Fibroblast of lung (primary cell): ENCODE data around the gene MSL3B.

Experiments used
- CTCF ChIP-seq, 2 donors: IDR thresholded peaks in 1 of 2; conservative IDR thresholded peaks in 1 of 2; 1 replicate in 1 of 2; 2 replicates in 1 of 2; pipeline ENCODE4 v1.5.1; 2011 to 2012; ENCODE audit warnings: low read length in 2 of 2, control low read depth in 1 of 2, inconsistent platforms in 1 of 2, low read depth in 1 of 2, mild to moderate bottlenecking in 1 of 2
- EZH2 ChIP-seq: IDR thresholded peaks from 2 replicates; pipeline ENCODE4 v1.5.1; 2012; ENCODE audit warnings: low read length, control low read depth, mild to moderate bottlenecking; ENCODE audit errors: missing control alignments

- no peak for TF ChIP-seq EZH2
- TF ChIP-seq CTCF (conservative IDR thresholded peaks at IDR 0.05 in 1 of 2, IDR thresholded peaks at IDR 0.05 in 1 of 2; ENCODE audit: low read depth in 1 of 2, low read length in 2 of 2): no peak
Measured at GRCh38 chr2:233853883-233854240, 14.3 kb downstream of the MSL3B start.
